HepG2 (cell line): ENCODE data around the gene NUAK2. TPM values are rescaled to one million over a fixed set of nuclear protein-coding genes. Genes with fewer than 3 reads are reported as not detected.

ENCODE experiments used
- CBX2 ChIP-seq, 2 experiments: fragments of 200-600 bp in 1 of 2; sonication (generic); formaldehyde crosslinking in 1 of 2; IDR thresholded peaks; 2 replicates each; pipeline versions ENCODE4 v1.7.0 to v1.8.1; 2018 to 2022; ENCODE audit warnings: low read depth in 2 of 2, low read length in 1 of 2, mild to moderate bottlenecking in 1 of 2, missing genetic modification reagents in 1 of 2
- CCDC6 ChIP-seq: sonication (generic); formaldehyde crosslinking; IDR thresholded peaks from 2 replicates; pipeline ENCODE4 v1.8.1; 2022; ENCODE audit warnings: mild to moderate bottlenecking, missing genetic modification reagents, moderate library complexity
- CEBPG ChIP-seq: IDR thresholded peaks from 2 replicates; pipeline ENCODE4 v1.6.1; 2016
- DRAP1 ChIP-seq: IDR thresholded peaks from 2 replicates; pipeline ENCODE4 v1.6.1; 2016; ENCODE audit warnings: missing genetic modification reagents, missing compliant biosample characterization
- ELF1 ChIP-seq: sonication (generic); formaldehyde crosslinking; IDR thresholded peaks from 2 replicates; pipeline ENCODE4 v1.4.0; 2020; ENCODE audit warnings: missing genetic modification reagents
- ETV5 ChIP-seq: IDR thresholded peaks from 2 replicates; pipeline ENCODE4 v1.6.1; 2018; ENCODE audit warnings: missing biosample characterization, missing genetic modification reagents, inconsistent platforms, borderline replicate concordance
- FOSL2 ChIP-seq: sonication (generic); formaldehyde crosslinking; IDR thresholded peaks from 2 replicates; pipeline ENCODE4 v1.4.0; 2020; ENCODE audit warnings: missing genetic modification reagents
- FOXP1 ChIP-seq, 2 experiments: fragments of 450-650 bp in 1 of 2; IDR thresholded peaks; 2 replicates each; pipeline ENCODE4 v1.6.1; 2017 to 2018; ENCODE audit warnings: antibody characterized with exemption in 1 of 2
- HMGXB4 ChIP-seq, 2 experiments: sonication (generic) in 1 of 2; formaldehyde crosslinking in 1 of 2; IDR thresholded peaks; 2 replicates each; pipeline versions ENCODE4 v1.4.0 to v1.6.1; 2018 to 2020; ENCODE audit warnings: missing genetic modification reagents in 2 of 2, borderline replicate concordance in 1 of 2, low read depth in 1 of 2, mild to moderate bottlenecking in 1 of 2, missing biosample characterization in 1 of 2
- JDP2 ChIP-seq: sonication (generic); formaldehyde crosslinking; IDR thresholded peaks from 2 replicates; pipeline ENCODE4 v1.8.1; 2022; ENCODE audit warnings: missing genetic modification reagents, borderline replicate concordance
- KLF12 ChIP-seq: sonication (generic); formaldehyde crosslinking; IDR thresholded peaks from 2 replicates; pipeline ENCODE4 v1.4.0; 2020; ENCODE audit warnings: missing genetic modification reagents, borderline replicate concordance
- NFYC ChIP-seq: IDR thresholded peaks from 2 replicates; pipeline ENCODE4 v1.6.1; 2016; ENCODE audit warnings: missing genetic modification reagents, missing compliant biosample characterization
- RARA ChIP-seq: IDR thresholded peaks from 2 replicates; pipeline ENCODE4 v1.6.1; 2016; ENCODE audit warnings: missing genetic modification reagents, missing compliant biosample characterization
- RFX1 ChIP-seq: fragments of 450-650 bp; IDR thresholded peaks from 2 replicates; pipeline ENCODE4 v1.6.1; 2017
- SETDB1 ChIP-seq: sonication (generic); formaldehyde crosslinking; IDR thresholded peaks from 2 replicates; pipeline ENCODE4 v1.5.1; 2020; ENCODE audit warnings: missing genetic modification reagents, mild to moderate bottlenecking, borderline replicate concordance
- SMC3 ChIP-seq: IDR thresholded peaks from 2 replicates; pipeline ENCODE4 v1.6.1; 2011; ENCODE audit warnings: low read length, improper control_type of control experiment
- TCF7 ChIP-seq: sonication (generic); IDR thresholded peaks from 2 replicates; pipeline ENCODE4 v1.6.1; 2016; ENCODE audit warnings: antibody characterized with exemption, low read depth
- TERF1 ChIP-seq: sonication (generic); formaldehyde crosslinking; IDR thresholded peaks from 2 replicates; pipeline ENCODE4 v1.8.0; 2022; ENCODE audit warnings: mild to moderate bottlenecking, missing genetic modification reagents, moderate library complexity
- TSC22D2 ChIP-seq: sonication (generic); formaldehyde crosslinking; IDR thresholded peaks from 2 replicates; pipeline ENCODE4 v1.5.1; 2020; ENCODE audit warnings: missing genetic modification reagents, mild to moderate bottlenecking, borderline replicate concordance
- ZBTB39 ChIP-seq: sonication (generic); formaldehyde crosslinking; IDR thresholded peaks from 2 replicates; pipeline ENCODE4 v1.5.0; 2020; ENCODE audit warnings: missing genetic modification reagents
- ZNF446 ChIP-seq: sonication (generic); formaldehyde crosslinking; IDR thresholded peaks from 2 replicates; pipeline ENCODE4 v1.5.0; 2020; ENCODE audit warnings: mild to moderate bottlenecking, missing genetic modification reagents
- ZNF768 ChIP-seq: sonication (generic); formaldehyde crosslinking; IDR thresholded peaks from 2 replicates; pipeline ENCODE4 v1.4.0; 2020; ENCODE audit warnings: missing genetic modification reagents
- ZNF782 ChIP-seq: sonication (generic); formaldehyde crosslinking; IDR thresholded peaks from 2 replicates; pipeline ENCODE4 v1.4.0; 2020; ENCODE audit warnings: missing genetic modification reagents, mild to moderate bottlenecking, borderline replicate concordance
- polyA plus RNA-seq, 8 experiments: library from polyadenylated mRNA; depleted of rRNA in 3 of 8; stranded (reverse) in 7 of 8; unstranded in 1 of 8; fragments of >200 nt; fragmentation: Illumina TruSeq in 4 of 8; extraction: Trizol in 4 of 8; gene quantifications; 2 replicates each; pipeline versions ENCODE4 v1.2.1 to v1.2.3, GENCODE V29; 2011 to 2016; ENCODE audit warnings: low read depth in 4 of 8, missing spikeins in 1 of 8, mixed read lengths in 1 of 8; ENCODE audit not compliant: insufficient read depth in 1 of 8
- total RNA-seq, 5 experiments: library from RNA; depleted of rRNA; stranded (reverse); fragments of >200 nt; fragmentation: Illumina TruSeq; extraction: Trizol; gene quantifications; 2 replicates each; pipeline ENCODE4 v1.2.3, GENCODE V29; 2016; ENCODE audit warnings: low read depth in 1 of 5

Gene NUAK2
- total and polyA plus RNA-seq, 2 of the 13 experiments (the other 11 are each of a cell fraction or from before 2014, with no cell fraction given), result 0.75 to 1.1 TPM

GRCh38 chr1:205319081-205320018 lies 2.2 kb downstream of the NUAK2 start (continued):
- TF ChIP-seq FOXP1 (IDR thresholded peaks at IDR 0.05), result no peak
- no peak for TF ChIP-seq FOXP1 (CRISPR knock-in tag; IDR thresholded peaks at IDR 0.05)
- TF ChIP-seq JDP2 (CRISPR knock-in tag), result no peak
- TF ChIP-seq TSC22D2, result no peak
- no peak for TF ChIP-seq ZBTB39
- no peak for TF ChIP-seq CCDC6 (CRISPR knock-in tag)
- TF ChIP-seq SETDB1 (CRISPR knock-in tag), result no peak
- peak; percentile 46; the same call in 1 of the 2 replicates for TF ChIP-seq ELF1 (CRISPR knock-in tag)
- TF ChIP-seq CEBPG (CRISPR knock-in tag), result peak; percentile 96
- TF ChIP-seq TERF1, result no peak
- TF ChIP-seq NFYC (CRISPR knock-in tag), result peak; percentile 39; the same call in 1 of the 2 replicates
- TF ChIP-seq KLF12, result no peak
- no peak for TF ChIP-seq CBX2 (IDR thresholded peaks at IDR 0.05; ENCODE audit: low read depth, low read length)
- no peak for TF ChIP-seq CBX2 (CRISPR knock-in tag; IDR thresholded peaks at IDR 0.05; ENCODE audit: low read depth)
- no peak for TF ChIP-seq HMGXB4 (CRISPR knock-in tag; IDR thresholded peaks at IDR 0.05; ENCODE audit: borderline replicate concordance in 1 of 2, low read depth in 1 of 2)
- TF ChIP-seq ZNF446 (CRISPR knock-in tag), result no peak
- TF ChIP-seq ZNF782, result no peak
- TF ChIP-seq SMC3, result peak; percentile 27; the same call in 1 of the 2 replicates
- no peak for TF ChIP-seq ZNF768
- 0 out of 2 replicates have a peak, but pooled peaks have one; percentile 17 for TF ChIP-seq RARA (CRISPR knock-in tag)
- peak; percentile 50; the same call in 1 of the 2 replicates for TF ChIP-seq FOSL2 (CRISPR knock-in tag)
- no peak for TF ChIP-seq RFX1
- peak; percentile 76 for TF ChIP-seq ETV5 (CRISPR knock-in tag)
- no peak for TF ChIP-seq DRAP1 (CRISPR knock-in tag)
- peak; percentile 38; the same call in 1 of the 2 replicates for TF ChIP-seq TCF7
